KMS-11 (cell line): ENCODE measurements around the gene LRRC7.

ENCODE experiments used
- H2AFZ ChIP-seq: fragments of 200-600 bp; sonication (generic); 2 replicates; pipeline ENCODE4 v1.6.1; 2016; ENCODE audit warnings: antibody characterized with exemption, mixed run types, low read depth
- H3K27ac ChIP-seq: fragments of 200-600 bp; sonication (generic); 2 replicates; pipeline ENCODE4 v1.6.1; 2016; ENCODE audit warnings: mild to moderate bottlenecking, mixed run types
- H3K27me3 ChIP-seq: fragments of 200-600 bp; sonication (generic); 2 replicates; pipeline ENCODE4 v1.6.1; 2017; ENCODE audit warnings: mild to moderate bottlenecking, low read depth, mixed run types, moderate library complexity; ENCODE audit not compliant: insufficient read depth
- H3K36me3 ChIP-seq: fragments of 200-600 bp; sonication (generic); 2 replicates; pipeline ENCODE4 v1.6.1; 2017; ENCODE audit warnings: mild to moderate bottlenecking, mixed run types; ENCODE audit not compliant: insufficient read depth
- H3K4me1 ChIP-seq: fragments of 200-600 bp; sonication (generic); 2 replicates; pipeline ENCODE4 v1.6.1; 2016; ENCODE audit warnings: mild to moderate bottlenecking, low read depth, mixed run types; ENCODE audit not compliant: poor library complexity, severe bottlenecking
- H3K4me2 ChIP-seq: fragments of 200-600 bp; sonication (generic); 2 replicates; pipeline ENCODE4 v1.7.0; 2016; ENCODE audit warnings: mild to moderate bottlenecking, mixed run types
- H3K4me3 ChIP-seq: fragments of 200-600 bp; sonication (generic); IDR thresholded peaks from 2 replicates; pipeline ENCODE4 v1.6.1; 2017; ENCODE audit warnings: low read depth, low read length, mixed read lengths; ENCODE audit not compliant: insufficient read depth
- H3K79me2 ChIP-seq: fragments of 200-600 bp; sonication (generic); 2 replicates; pipeline ENCODE4 v1.6.1; 2016; ENCODE audit warnings: low read depth, mixed run types; ENCODE audit not compliant: insufficient read depth
- H3K9ac ChIP-seq: fragments of 200-600 bp; sonication (generic); 2 replicates; pipeline ENCODE4 v1.6.1; 2016; ENCODE audit warnings: mild to moderate bottlenecking, mixed run types
- H4K20me1 ChIP-seq: fragments of 200-600 bp; sonication (generic); 2 replicates; pipeline ENCODE4 v1.6.1; 2016; ENCODE audit warnings: mild to moderate bottlenecking, mixed run types; ENCODE audit not compliant: insufficient read depth
- TF ChIP-seq, protein P1 (sequence below): fragments of 200-600 bp; sonication (generic); conservative IDR thresholded peaks from 2 replicates; pipeline ENCODE4 v1.6.1; 2017; ENCODE audit warnings: low read depth, mild to moderate bottlenecking, antibody characterized with exemption, low read length, moderate library complexity, mixed read lengths

The LRRC7 gene

DNA sequence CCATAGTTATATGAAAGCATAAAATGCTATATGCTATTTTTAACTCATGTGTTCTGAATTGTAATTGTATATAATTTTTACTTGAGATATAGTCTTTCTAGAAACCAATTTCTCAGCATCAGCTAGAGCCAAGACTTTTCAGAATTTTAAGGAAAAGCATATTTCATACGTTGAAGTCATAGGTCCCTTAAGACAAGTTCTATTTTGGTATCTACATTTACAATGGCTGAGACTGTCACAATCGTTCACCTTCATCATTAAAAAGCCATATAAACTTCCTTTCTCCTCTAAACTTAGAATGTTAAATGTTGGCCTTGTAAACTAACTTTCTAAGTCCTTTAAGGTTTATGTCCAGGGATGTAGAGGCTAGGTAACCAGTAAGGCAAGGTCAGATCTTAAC is 533.5 kb downstream of the LRRC7 start:
- Histone ChIP-seq H3K27ac (no peak overlapping the region), H3K9ac (no peak overlapping the region), H2AFZ (no peak overlapping the region), H3K4me3 (no peak overlapping the region), H3K36me3 (no peaks in the 10 kb centered on the region), H3K4me1 (no peaks in the 10 kb centered on the region), H3K27me3 (no peaks in the 10 kb centered on the region), H3K4me2 (no peak overlapping the region), H3K79me2 (no peaks in the 10 kb centered on the region), H4K20me1 (no peaks in the 10 kb centered on the region)
- TF ChIP-seq, protein P1, sequence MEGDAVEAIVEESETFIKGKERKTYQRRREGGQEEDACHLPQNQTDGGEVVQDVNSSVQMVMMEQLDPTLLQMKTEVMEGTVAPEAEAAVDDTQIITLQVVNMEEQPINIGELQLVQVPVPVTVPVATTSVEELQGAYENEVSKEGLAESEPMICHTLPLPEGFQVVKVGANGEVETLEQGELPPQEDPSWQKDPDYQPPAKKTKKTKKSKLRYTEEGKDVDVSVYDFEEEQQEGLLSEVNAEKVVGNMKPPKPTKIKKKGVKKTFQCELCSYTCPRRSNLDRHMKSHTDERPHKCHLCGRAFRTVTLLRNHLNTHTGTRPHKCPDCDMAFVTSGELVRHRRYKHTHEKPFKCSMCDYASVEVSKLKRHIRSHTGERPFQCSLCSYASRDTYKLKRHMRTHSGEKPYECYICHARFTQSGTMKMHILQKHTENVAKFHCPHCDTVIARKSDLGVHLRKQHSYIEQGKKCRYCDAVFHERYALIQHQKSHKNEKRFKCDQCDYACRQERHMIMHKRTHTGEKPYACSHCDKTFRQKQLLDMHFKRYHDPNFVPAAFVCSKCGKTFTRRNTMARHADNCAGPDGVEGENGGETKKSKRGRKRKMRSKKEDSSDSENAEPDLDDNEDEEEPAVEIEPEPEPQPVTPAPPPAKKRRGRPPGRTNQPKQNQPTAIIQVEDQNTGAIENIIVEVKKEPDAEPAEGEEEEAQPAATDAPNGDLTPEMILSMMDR, result no peak

DNA sequence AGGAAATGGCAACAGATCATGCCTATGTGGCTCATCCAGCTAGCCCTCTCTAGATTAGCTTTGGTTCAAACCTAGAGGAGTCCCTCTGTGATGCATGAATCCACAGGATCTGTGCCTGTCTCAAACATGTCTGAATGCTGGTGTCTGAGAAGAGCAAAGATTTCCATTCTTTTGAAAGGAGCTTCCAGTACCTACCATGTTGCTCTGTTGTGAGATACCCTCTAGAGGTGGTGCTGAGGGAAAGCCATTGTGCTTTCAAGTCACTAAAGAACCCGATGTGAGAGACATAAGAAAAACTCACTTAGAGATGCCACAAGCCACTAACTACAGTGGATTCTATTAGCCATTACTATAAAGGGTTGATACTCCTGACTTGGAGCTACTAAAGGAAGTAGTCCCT is 534.1 kb downstream of the LRRC7 start:
- H3K36me3 ChIP-seq, result no peaks in the 10 kb centered on the region
- H3K27ac ChIP-seq, result no peak overlapping the region
- H3K4me3 ChIP-seq, result no peak overlapping the region
- no peaks in the 10 kb centered on the region for H3K27me3 ChIP-seq
- H3K9ac ChIP-seq, result no peak overlapping the region
- H3K4me2 ChIP-seq, result no peak overlapping the region
- TF ChIP-seq, protein P1, result no peak
- no peaks in the 10 kb centered on the region for H3K4me1 ChIP-seq
- no peak overlapping the region for H2AFZ ChIP-seq
- H3K79me2 ChIP-seq, result no peaks in the 10 kb centered on the region
- no peaks in the 10 kb centered on the region for H4K20me1 ChIP-seq

DNA sequence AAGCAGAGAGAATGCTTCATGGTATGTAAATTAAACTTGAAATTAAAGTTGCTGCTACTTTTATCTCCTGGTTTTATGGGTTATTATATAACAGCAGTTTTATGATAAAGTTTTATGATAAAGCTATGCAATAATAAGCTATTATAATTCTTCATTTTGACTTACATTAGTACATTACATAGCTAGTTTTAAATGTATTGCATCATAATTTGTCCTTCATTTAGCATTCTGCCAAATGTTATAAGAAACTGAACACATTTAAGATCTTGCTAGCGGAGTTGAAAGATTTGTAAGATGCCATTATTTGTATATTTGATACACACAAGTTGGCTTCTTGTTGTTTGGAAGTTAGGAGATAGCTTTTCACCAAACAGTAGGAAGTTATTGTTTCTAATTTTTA is 536.0 kb downstream of the LRRC7 start:
- Histone ChIP-seq H2AFZ (no peak overlapping the region), H3K4me1 (no peaks in the 10 kb centered on the region), H4K20me1 (no peaks in the 10 kb centered on the region), H3K4me2 (no peak overlapping the region), H3K27ac (no peak overlapping the region), H3K27me3 (no peaks in the 10 kb centered on the region), H3K4me3 (no peak overlapping the region), H3K9ac (no peak overlapping the region), H3K79me2 (no peaks in the 10 kb centered on the region), H3K36me3 (no peaks in the 10 kb centered on the region)
- TF ChIP-seq, protein P1, result no peak

DNA sequence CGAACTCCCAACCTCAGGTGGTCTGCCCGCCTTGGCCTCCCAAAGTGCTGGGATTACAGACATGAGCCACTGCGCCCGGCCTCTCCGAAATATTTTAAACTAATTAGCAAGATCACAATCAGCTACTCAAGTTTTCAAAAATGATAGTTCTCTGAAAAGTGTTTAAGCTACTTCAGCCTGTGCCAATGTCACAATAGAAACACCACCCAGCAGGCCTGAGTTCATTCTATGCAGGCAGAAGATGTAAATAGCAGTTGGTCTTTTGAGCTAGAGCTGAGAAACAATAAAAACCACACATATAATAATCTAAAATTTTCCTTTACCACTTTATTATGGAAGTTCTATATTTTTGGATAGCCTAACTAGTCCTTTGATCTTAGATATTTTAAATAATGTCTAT is 541.5 kb downstream of the LRRC7 start:
- Histone ChIP-seq H3K9ac (no peak overlapping the region), H3K79me2 (no peaks in the 10 kb centered on the region), H3K36me3 (no peaks in the 10 kb centered on the region), H3K27me3 (no peaks in the 10 kb centered on the region), H4K20me1 (no peaks in the 10 kb centered on the region), H2AFZ (no peak overlapping the region), H3K4me3 (no peak overlapping the region), H3K4me2 (no peak overlapping the region), H3K4me1 (no peaks in the 10 kb centered on the region), H3K27ac (no peak overlapping the region)
- TF ChIP-seq, protein P1, result no peak

DNA sequence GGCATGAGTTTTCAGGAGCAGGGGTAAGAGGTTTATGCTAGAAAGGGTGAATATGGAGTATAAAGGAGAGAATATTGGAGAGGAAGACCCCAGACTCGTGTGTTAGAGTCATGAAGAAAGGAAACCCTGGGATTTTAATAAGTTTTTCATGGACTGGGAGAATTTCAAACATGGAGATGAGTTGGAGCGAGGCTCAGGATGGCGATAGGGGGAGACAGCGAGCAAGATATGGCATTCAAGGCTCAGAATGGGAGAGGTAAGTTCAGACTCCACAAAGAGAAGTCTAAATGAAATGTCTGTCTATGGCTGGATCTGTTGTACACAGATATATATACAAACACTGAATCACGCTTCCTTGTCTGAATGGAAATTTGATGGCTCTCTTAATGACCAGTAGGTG is 545.1 kb downstream of the LRRC7 start:
- no peaks in the 10 kb centered on the region for H4K20me1 ChIP-seq
- no peak overlapping the region for H3K4me2 ChIP-seq
- no peaks in the 10 kb centered on the region for H3K79me2 ChIP-seq
- H3K27ac ChIP-seq, result no peak overlapping the region
- TF ChIP-seq, protein P1, result no peak
- H2AFZ ChIP-seq, result no peak overlapping the region
- H3K4me1 ChIP-seq, result no peaks in the 10 kb centered on the region
- no peaks in the 10 kb centered on the region for H3K27me3 ChIP-seq
- no peak overlapping the region for H3K4me3 ChIP-seq
- no peaks in the 10 kb centered on the region for H3K36me3 ChIP-seq
- H3K9ac ChIP-seq, result no peak overlapping the region
